B cell (primary cell): Measurements from ENCODE around the gene PIK3R3.

Source experiments
- EZH2 ChIP-seq: IDR thresholded peaks from 2 replicates; pipeline ENCODE4 v1.6.1; 2012; ENCODE audit warnings: borderline replicate concordance, low read depth, mild to moderate bottlenecking, moderate library complexity, low read length; ENCODE audit not compliant: insufficient read depth, poor library complexity, severe bottlenecking
- TF ChIP-seq, protein P1 (sequence below): fragments of 200-600 bp; IDR thresholded peaks from one replicate; pipeline ENCODE4 v1.8.0; 2022; ENCODE audit warnings: antibody characterized with exemption, mild to moderate bottlenecking

DNA sequence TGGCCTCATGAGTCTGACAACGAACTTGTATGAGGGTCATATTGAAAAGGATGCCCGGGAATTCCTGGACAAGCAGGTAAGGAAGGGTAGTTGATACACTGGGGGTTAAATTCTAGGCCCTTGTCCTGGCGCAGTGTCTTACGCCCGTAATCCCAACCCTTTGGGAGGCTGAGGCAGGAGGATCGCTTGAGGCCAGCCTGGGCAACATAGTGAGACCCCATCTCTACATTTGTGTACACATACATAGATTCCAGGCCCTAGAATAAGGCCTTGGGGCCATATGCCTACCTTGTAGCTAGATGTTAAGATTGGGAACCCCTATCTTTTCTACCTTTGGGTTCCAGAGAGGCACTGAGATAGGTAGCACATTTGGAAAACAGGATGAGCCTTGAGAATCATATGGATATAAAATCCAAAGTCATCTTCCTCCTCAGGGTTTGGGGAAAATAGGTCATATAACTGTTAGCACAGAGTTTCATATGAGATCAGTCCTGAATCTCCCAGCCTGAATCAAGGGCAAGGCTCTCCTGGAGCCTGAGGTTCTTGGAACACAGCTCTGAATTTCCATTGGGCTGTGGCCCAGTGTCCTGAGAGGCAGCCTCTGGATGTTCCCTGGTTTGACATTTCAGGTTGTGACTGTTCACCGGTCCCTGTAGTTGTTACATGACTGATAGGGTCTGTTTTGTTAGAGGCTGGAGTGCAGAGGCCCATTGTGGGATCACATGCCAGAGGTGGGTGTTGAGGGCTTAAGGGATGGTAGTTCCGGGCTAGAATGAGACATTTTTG lies 104.4 kb downstream of the PIK3R3 start:
- TF ChIP-seq, protein P1, sequence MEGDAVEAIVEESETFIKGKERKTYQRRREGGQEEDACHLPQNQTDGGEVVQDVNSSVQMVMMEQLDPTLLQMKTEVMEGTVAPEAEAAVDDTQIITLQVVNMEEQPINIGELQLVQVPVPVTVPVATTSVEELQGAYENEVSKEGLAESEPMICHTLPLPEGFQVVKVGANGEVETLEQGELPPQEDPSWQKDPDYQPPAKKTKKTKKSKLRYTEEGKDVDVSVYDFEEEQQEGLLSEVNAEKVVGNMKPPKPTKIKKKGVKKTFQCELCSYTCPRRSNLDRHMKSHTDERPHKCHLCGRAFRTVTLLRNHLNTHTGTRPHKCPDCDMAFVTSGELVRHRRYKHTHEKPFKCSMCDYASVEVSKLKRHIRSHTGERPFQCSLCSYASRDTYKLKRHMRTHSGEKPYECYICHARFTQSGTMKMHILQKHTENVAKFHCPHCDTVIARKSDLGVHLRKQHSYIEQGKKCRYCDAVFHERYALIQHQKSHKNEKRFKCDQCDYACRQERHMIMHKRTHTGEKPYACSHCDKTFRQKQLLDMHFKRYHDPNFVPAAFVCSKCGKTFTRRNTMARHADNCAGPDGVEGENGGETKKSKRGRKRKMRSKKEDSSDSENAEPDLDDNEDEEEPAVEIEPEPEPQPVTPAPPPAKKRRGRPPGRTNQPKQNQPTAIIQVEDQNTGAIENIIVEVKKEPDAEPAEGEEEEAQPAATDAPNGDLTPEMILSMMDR = no peak
- TF ChIP-seq EZH2 = no peak
